ENCODE measurements around the gene MASP2.

Gene MASP2

DNA sequence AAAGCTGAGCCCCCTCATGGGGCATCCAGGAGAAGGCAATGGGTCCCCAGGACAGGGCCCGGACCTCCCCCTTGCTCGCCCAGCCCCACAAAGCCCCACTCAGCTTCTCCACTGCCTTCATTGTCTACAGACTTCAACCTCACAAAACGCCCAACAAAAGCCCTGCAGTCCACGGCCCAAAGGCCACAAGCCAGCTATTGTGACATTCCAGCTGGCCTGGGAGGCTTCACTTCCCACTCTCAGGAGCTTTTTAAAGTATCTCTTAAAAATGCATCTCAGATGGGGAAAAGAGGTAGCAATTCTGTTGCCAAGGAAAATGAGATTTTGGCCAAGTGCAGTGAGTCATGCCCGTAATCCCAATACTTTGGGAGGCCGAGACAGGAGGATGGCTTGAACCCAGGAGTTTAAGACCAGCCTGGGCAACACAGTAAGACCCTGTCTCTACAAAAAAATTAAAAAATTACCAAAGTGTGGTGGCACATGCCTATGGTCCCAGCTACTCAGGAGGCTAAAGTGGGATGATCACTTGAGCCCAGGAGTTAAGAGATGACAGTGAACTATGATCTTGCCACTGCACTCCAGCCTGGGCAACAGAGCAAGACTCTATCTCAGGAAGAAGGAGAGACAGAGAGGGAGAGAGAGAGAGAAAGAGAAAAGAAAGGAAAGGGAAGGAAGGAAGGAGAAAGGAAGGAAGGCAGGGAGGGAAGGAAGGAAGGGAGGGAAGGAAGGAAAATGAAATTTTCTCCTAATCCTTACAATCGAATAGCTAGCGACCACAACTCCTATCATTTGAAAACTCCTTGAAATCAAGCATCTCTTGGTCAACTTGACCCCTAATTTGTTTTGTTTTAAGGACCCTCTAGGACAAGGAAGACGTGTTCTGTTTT lies 66.0 kb downstream of the MASP2 start:
- H3K27me3 ChIP-seq (ENCODE audit: insufficient read depth, low read length) = no peaks in the 10 kb centered on the region
- peak overlapping the region; percentile 20 for H3K4me3 ChIP-seq (ENCODE audit: low read length)
- no peaks in the 10 kb centered on the region for H3K36me3 ChIP-seq (ENCODE audit: insufficient read depth, low read length)
- no peak overlapping the region for H2AFZ ChIP-seq (ENCODE audit: low read depth, low read length)
- H3K9me3 ChIP-seq (ENCODE audit: low read length) = no peaks in the 10 kb centered on the region
- H3K4me1 ChIP-seq (ENCODE audit: insufficient read depth, low read length) = peaks cover 29% of the 10 kb centered on the region

- Histone ChIP-seq H2AFZ (ENCODE audit: low read depth, low read length) (peak overlapping the region; percentile 4), H3K36me3 (ENCODE audit: insufficient read depth, low read length) (no peaks in the 10 kb centered on the region), H3K9me3 (ENCODE audit: low read length) (no peaks in the 10 kb centered on the region), H3K4me3 (ENCODE audit: low read length) (peak overlapping the region; percentile 20), H3K27me3 (ENCODE audit: insufficient read depth, low read length) (no peaks in the 10 kb centered on the region), H3K4me1 (ENCODE audit: insufficient read depth, low read length) (peaks cover 36% of the 10 kb centered on the region)
These were observed 66.9 kb downstream of the MASP2 start for GRCh38 chr1:10980094-10980577.

GRCh38 chr1:10979483-10979920 lies 67.5 kb downstream of the MASP2 start:
- H3K27me3 ChIP-seq (ENCODE audit: insufficient read depth, low read length) = no peaks in the 10 kb centered on the region
- no peak overlapping the region for H3K4me3 ChIP-seq (ENCODE audit: low read length)
- H3K9me3 ChIP-seq (ENCODE audit: low read length) = no peaks in the 10 kb centered on the region
- peaks cover 36% of the 10 kb centered on the region for H3K4me1 ChIP-seq (ENCODE audit: insufficient read depth, low read length)
- H3K36me3 ChIP-seq (ENCODE audit: insufficient read depth, low read length) = no peaks in the 10 kb centered on the region
- no peak overlapping the region for H2AFZ ChIP-seq (ENCODE audit: low read depth, low read length)

- Histone ChIP-seq H3K27me3 (ENCODE audit: insufficient read depth, low read length) (no peaks in the 10 kb centered on the region), H3K4me3 (ENCODE audit: low read length) (no peak overlapping the region), H2AFZ (ENCODE audit: low read depth, low read length) (no peak overlapping the region), H3K4me1 (ENCODE audit: insufficient read depth, low read length) (peaks cover 36% of the 10 kb centered on the region), H3K9me3 (ENCODE audit: low read length) (peaks cover 3% of the 10 kb centered on the region), H3K36me3 (ENCODE audit: insufficient read depth, low read length) (no peaks in the 10 kb centered on the region)
These were observed 68.3 kb downstream of the MASP2 start for GRCh38 chr1:10978719-10979118.
